ENCODE measurements around the gene B4GALT6.

Gene B4GALT6

DNA sequence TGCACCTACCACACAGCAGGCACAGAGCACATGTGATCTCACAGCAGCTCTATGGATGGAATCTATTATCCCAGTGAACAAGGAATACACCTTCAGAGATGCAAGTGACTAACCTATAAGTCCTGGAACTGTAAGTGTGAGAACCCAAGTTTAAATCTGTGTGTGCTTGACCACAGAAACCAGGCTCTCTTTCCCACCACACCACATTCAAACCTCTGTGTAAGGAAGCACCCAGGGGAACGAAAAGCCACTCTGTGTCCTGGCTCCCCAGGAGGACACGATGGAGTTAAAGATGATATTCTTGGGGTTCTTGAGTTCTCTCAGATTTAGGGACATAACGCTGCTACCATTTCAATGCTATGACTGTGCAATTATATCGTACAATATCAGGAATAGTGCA is 53.8 kb downstream of the B4GALT6 start:
- no peak for DNase-seq

DNA sequence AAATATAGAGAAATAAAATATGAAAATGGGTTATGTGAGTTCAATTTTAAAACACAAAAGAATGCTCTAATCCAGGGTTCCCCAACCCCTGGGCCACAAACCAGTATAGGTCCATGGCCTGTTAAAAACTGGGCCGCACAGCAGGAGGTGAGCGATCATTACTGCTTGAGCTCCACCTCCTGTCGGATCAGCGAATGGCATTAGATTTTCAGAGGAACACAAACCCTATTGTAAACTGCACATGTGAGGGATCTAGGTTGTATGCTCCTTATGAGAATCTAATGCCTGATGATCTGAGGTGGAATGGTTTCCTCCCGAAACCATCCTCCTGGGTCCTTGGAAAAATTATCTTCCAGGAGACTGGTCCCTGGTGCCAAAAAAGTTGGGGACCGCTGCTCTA is 58.0 kb downstream of the B4GALT6 start:
- DNase-seq: no peak

DNA sequence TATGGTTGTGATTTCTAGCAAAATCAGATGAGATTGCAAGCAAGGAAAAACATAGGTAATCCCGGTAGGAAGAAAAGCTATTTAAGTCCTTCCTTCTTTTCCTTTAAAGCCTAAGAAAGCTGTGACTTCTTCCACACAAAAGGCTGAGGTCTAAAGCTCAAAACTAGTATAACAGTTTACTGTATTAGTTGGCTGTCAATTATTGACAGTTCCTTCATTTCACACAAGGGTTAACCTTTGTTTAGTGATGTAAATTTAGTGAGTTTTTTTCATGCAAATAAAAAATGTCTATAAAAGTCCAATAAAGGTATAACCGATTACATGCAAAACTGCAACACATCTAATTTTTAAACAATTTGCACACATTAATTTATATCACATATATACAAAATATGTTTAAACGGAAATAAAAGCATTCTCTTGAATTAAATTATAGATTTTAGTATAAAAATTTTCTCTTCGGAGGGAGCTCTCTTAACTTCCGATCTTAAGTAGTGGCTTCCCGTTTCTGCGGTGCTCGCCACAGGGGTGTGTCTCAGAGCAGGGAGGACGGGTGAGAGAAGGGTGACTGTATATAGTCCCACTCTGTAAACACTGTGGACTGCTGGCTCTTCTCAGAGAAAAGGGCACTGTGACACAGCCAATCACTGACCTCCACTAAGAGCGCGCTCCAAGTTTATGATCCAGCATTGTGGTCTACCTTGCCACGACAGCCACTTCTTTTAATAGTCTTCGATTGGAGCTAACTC is 59.3 kb downstream of the B4GALT6 start:
- DNase-seq: no peak

DNA sequence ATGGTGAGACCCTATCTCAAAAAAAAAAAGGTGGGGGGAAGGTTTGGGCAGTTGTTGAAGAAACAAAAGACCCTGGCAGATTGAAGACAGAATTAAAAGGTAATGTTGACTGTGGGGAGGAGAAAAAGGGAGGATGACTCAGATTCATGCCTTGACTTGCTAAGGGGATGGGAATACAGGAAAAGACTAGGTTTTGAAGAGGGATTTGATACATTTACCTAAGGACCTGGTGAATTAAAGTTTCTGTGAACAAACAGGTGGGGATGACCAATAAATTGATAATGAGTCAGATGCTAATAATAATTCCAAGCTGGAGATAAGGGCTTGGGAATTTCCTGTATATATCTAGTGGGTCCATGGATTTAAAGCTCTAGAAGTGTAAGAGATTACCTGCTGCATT is 65.1 kb downstream of the B4GALT6 start:
- no peak for DNase-seq

DNA sequence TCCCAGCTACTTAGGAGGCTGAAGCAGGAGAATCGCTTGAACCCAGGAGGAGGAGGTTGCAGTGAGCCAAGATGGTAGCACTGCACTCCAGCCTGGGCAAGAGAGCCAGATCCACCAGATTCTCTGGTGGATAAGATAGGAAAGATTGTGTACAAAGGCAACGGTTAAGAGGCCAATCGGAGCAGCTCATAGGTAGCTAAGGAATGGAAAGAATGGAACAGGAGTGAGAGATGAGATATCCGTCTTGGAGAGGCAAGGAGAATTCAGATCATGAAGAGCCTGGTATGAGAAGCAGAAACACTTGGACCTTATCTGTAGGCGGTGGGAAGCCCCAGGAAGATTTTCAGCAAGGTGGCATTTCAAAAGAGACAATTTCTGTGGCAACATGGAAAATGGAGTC is 65.6 kb downstream of the B4GALT6 start:
- no peak for DNase-seq

DNA sequence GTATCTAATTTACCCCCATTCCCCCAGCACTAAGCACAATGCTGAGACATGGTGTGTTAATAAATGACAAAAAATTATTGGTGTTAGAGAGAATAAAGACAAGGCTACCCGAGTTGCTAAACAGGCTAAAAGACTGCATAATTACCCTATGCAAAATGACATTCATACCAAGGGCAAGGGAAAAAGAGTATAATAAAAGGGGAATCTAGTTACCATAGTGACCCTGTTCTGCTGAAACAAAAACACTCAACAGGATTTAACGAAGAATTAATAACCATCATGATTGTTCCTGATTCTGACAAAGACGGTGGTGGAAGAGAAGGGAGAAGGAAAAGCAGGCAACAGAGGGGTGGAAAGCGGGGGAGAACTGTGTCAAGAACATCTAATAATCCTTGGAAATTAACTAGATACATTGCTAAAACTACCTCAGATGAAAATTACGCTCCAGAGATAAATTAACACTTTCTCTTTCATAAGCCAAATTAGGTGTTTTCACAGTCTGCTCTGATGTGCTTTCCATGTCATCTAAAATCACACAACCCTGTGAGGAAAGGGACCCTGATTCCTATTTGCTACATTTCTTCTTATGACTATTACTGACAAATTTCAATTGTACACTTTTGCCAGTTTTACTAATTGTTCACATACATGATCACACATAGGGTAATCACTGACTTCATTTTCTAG is 67.2 kb downstream of the B4GALT6 start:
- no peak for DNase-seq

DNA sequence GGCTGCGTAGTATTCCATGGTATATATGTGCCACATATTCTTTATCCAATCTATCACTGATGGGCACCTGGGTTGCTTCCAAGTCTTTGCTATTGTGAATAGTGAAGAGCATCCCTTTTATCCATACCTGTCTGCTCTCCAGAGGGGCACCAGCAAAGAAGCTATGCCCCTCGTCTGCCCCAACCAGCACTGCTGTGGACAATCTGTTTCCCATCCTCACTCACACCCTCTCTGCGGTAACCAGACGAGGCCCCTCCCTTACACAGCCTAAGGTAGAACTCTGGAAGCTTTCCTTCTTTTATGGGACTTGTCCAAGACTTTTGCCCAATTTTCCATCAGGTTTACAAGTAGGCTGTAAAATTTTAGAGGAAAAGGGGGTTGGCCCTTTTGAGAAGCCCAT is 67.8 kb downstream of the B4GALT6 start:
- no peak for DNase-seq

DNA sequence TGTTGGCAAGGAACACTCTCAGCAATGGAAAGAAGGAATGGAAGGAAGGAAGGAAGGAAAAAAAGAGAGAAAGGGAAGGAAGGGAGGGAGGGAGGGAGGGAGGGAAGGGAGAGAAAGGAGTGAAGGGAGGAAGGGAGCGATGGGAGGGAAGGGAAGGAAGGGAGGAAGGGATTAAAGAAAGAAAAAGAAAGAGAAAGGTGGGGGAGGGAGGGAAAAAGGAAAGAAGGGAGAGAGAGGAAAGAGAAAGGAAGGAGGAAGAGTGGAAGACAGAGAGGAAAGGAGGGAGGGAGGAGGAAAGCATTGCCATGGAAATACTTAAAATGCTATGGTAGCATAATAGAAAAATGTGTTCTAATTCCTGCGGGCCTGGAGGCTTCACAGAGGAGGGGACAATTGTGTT is 70.3 kb downstream of the B4GALT6 start:
- no peak for DNase-seq

DNA sequence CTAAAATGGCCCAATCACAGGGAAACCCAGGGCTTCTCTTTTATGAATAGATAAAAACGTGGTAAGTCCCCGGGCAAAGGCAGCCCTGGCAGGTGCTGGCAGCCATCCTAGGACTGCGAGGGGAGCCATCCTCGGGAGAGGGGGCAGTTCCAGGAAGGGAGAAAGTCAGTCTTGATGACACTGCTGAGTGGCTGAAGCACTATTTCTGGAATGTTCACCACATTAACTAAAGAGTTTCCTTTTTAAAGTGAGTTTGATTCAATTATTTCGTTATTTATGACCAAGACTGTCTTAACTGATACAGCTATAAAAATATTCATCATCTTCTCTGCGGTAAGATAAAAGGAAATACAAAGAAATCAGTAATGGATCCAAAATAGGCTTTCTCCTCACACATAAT is 72.3 kb downstream of the B4GALT6 start:
- DNase-seq: no peak

DNA sequence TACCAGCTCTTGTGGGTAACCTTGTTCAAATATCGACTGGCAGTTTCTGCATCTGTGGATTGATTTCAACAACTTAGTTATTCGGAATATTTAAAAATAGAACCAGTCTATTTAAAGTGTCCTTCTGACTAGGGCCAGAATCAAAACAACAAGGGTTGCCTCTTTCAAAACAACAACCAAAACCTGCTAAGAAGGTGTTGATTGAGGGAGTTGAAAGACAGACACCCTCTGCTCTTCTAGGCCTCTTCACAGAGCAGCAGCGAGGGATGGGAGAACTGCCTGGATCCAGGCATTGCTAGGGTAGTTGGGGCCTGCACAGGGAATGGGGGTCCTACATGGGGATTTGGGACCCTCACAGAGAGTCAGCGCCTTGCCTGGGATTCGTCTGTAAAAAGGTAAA is 72.9 kb downstream of the B4GALT6 start:
- DNase-seq: no peak

DNA sequence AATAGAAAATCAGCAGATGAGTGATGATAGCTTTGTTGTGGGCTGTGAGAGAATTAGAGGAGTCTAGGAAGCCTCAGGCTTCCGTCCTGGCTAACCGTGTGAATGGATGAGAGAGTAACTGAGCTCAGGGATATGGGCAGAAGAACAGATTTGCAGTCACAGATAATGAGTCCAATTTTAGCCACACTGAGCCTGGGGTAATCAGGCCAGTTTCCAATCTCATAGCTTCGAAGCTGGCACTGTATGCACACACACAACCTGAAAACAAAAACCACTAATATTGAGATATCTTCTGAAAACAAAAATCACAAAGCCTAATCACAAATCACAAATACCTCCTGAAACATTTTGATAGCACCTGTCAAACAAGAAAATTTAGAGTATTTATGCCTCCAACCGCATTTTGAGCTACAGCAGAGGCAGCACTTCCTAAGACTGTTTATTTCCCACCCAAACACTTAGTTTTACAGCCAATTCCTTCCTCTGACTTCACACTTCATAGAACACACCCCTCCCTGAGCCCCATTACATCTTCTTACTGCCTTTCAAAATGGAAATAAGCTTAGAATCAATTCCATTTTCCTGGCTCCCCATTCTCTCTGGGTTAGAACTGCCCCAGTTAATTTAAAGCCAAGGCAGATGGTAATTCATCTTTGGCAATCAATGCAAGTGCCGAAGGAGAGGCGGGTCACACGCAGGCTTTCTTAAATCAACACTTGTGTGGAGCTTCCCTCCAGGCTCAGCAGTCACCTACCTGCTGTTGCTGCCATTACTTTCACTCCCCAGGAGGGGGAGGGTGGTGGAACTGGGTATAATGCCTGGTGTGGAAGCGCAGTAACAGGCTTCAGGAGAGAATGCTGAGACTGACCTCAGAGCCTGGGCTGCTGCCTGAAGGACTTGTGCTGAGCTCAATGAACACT is 73.8 kb downstream of the B4GALT6 start:
- DNase-seq: no peak

DNA sequence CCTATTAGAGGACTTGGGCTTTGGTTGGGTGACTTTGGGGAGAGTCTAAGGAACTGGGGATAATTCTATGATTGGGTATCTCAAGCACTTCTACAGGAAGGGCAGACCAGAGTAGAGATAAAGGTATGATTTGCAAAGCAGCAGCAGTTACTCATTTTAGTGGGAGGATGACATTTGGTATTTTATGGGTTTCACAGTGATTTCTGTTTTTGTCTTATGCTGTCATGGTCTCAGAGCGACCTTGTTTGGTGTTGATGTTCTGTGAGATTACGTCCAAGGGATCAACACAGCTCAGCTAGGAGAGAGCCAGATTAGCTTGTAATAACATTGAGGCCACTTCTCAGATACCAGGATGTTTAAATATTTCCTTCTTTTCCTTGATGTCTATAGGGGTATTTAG is 74.5 kb downstream of the B4GALT6 start:
- DNase-seq: no peak

DNA sequence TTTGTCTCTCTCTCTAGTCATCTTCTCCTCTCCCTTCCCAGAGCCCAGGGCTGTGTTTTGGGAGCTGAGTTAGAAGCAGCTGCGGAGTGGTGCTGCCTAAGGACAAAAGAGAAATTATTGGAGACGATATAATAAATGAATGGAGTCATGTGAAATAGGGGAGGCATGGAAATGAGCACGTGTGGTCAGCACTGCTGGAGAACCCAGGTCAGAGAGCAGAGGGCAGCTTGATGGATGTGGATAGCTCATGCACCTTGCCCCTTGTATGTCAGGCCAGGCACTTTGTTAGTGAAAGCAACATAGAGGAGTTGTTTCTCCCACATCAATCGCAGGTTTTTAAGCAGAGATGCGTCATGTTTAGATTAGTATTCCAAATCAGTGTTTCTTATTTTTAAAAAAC is 77.0 kb downstream of the B4GALT6 start:
- DNase-seq: no peak

DNA sequence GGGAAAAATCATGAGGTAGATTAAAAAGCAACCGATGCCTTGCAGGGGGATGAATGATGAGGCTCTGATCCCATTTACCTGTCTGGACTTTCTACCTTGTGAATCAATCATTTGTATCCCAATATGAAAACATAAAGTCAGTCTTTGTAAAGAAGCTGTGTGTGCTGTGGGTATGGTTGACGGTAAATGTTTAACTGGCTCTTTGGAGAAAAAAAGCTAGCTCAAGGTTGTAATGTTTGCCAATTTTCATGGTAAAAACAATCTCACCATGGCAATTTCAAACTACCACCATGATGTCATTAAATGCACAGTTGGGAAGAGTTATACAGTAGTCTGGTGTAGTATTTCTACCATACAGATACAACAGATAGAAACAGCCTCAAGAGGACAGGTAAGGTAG is 78.1 kb downstream of the B4GALT6 start:
- DNase-seq: no peak

DNA sequence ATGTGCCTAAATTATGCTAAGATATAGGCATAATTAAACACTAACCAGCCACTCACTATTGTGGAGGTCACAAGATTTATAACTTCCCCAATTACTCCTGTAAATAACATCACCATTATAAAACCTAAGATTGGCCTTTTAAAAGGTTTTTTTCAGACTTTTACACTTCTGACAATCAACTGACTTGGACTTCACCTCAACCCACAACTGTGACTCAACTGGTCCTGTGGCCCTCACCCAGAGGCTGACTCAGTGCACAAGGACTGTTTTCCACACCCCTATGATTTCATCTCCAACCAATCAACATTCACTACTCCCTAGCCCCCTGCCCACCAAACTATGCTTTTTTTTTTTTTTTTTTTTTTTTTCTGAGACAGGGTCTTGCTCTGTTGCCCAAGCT is 81.1 kb downstream of the B4GALT6 start:
- DNase-seq: no peak

DNA sequence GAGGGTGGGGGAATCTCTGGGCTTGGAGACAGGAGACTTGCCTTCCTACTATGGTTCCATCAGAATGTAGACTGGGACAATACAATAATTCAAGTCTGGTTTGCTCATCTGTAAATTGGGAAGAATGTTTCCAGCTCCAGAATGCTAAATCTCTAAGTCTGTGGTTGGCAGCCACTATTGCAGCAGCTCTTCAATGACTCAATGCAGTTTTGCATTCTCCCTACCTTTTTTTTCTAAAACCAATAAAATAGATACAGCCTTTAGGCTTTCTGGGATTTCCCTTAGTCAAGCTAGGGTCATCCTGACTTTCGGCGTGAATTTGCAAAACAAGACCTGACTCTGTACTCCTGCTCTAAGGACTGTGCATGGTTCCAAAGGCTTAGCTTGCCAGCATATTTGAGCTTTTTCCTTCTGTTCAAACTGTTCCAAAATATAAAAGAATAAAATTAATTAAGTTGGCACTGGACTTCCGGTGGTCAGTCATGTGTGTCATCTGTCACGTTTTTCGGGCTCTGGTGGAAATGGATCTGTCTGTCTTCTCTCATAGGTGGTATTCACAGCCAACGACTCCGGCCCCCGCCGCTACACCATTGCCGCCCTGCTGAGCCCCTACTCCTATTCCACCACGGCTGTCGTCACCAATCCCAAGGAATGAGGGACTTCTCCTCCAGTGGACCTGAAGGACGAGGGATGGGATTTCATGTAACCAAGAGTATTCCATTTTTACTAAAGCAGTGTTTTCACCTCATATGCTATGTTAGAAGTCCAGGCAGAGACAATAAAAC is 86.2 kb downstream of the B4GALT6 start:
- no peak for DNase-seq

DNA sequence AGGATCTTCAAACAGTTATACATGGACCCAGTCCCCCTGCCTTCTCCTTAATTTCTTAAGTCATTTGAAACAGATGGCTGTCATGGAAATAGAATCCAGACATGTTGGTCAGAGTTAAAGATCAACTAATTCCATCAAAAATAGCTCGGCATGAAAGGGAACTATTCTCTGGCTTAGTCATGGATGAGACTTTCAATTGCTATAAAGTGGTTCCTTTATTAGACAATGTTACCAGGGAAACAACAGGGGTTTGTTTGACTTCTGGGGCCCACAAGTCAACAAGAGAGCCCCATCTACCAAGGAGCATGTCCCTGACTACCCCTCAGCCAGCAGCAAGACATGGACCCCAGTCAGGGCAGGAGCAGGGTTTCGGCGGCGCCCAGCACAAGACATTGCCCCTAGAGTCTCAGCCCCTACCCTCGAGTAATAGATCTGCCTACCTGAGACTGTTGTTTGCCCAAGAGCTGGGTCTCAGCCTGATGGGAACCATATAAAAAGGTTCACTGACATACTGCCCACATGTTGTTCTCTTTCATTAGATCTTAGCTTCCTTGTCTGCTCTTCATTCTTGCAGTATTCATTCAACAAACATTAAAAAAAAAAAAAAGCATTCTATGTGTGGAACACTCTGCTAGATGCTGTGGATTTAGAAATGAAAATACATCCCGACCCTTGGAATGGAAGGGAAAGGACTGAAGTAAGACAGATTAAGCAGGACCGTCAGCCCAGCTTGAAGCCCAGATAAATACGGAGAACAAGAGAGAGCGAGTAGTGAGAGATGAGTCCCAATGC is 88.1 kb downstream of the B4GALT6 start:
- DNase-seq: no peak

DNA sequence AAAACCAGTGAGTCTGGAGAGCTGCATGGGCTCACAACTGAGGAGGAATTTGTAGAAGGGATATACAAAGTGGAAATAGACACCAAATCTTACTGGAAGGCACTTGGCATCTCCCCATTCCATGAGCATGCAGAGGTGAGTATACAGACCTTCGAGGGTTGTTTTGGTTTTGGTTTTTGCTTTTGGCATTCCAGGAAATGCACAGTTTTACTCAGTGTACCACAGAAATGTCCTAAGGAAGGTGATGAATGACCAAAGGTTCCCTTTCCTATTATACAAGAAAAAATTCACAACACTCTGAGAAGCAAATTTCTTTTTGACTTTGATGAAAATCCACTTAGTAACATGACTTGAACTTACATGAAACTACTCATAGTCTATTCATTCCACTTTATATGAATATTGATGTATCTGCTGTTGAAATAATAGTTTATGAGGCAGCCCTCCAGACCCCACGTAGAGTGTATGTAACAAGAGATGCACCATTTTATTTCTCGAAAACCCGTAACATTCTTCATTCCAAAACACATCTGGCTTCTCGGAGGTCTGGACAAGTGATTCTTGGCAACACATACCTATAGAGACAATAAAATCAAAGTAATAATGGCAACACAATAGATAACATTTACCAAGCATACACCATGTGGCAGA is 89.1 kb downstream of the B4GALT6 start:
- no peak for DNase-seq

DNA sequence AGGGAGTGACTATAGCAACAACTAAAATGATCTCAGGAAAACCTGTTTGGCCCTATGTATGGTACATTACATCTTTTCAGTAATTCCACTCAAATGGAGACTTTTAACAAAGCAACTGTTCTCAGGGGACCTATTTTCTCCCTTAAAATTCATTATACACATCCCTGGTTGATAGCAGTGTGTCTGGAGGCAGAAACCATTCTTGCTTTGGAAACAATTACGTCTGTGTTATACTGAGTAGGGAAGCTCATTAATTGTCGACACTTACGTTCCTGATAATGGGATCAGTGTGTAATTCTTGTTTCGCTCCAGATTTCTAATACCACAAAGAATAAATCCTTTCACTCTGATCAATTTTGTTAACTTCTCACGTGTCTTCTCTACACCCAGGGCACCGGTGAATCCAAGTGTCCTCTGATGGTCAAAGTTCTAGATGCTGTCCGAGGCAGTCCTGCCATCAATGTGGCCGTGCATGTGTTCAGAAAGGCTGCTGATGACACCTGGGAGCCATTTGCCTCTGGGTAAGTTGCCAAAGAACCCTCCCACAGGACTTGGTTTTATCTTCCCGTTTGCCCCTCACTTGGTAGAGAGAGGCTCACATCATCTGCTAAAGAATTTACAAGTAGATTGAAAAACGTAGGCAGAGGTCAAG is 91.7 kb downstream of the B4GALT6 start:
- DNase-seq: no peak

DNA sequence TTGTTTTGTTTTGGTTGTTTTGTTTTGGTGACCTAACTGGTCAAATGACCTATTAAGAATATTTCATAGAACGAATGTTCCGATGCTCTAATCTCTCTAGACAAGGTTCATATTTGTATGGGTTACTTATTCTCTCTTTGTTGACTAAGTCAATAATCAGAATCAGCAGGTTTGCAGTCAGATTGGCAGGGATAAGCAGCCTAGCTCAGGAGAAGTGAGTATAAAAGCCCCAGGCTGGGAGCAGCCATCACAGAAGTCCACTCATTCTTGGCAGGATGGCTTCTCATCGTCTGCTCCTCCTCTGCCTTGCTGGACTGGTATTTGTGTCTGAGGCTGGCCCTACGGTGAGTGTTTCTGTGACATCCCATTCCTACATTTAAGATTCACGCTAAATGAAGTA is 92.8 kb downstream of the B4GALT6 start, which contains the start of gene TTR:
TTR (plus strand) TSS at position 250 of the 400 bp plus-strand sequence; CDS start at position 276, 26 bp downstream.
- DNase-seq: no peak

DNA sequence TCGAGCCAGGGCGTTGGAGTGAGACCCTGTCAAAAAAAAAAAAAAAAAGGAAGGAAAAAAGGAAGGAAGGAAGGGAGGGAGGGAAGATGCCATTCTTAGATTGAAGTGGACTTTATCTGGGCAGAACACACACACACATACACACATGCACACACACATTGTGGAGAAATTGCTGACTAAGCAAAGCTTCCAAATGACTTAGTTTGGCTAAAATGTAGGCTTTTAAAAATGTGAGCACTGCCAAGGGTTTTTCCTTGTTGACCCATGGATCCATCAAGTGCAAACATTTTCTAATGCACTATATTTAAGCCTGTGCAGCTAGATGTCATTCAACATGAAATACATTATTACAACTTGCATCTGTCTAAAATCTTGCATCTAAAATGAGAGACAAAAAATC is 93.3 kb downstream of the B4GALT6 start:
- DNase-seq: no peak

All from NCI-H1436 treated with DMSO at 0.1 percent for 48 hours (cell line).